HCT116 (cell line): ENCODE results near the gene CDHR4. TPM values are rescaled to one million over a fixed set of nuclear protein-coding genes. Genes with fewer than 3 reads are reported as not detected.

ENCODE experiments used
- ATAC-seq: fragments of 200-7000 bp; cut with Tn5 transposase; 2 replicates; pipeline ENCODE4 v1.9.1; 2020; ENCODE audit warnings: mild to moderate bottlenecking, moderate library complexity
- BruUV-seq: library from RNA; stranded (reverse); fragments of 400-500 nt; replicated peaks from 2 replicates; lab custom pipeline; 2021; lab: Mats Ljungman, UMichigan
- CTCF ChIA-PET: fragments of 300-600 bp; sonication (Branson Sonifier 250); formaldehyde crosslinking; loops from one replicate; lab custom pipeline; 2021; ENCODE audit warnings: antibody characterized with exemption; lab: Charles Lee
- POLR2A ChIA-PET: fragments of 300-600, 350-600 bp; sonication (Branson Sonifier 250); formaldehyde crosslinking; loops from one replicate; lab custom pipeline; 2021; ENCODE audit warnings: antibody characterized with exemption; lab: Charles Lee
- RAD21 ChIA-PET, 2 experiments: fragments of 300-600 bp; sonication (Branson Sonifier 250); formaldehyde crosslinking; loops; one replicate each; lab custom pipeline; 2023; ENCODE audit warnings: low total read pairs in 2 of 2; ENCODE audit not compliant: uncharacterized antibody in 2 of 2, unreplicated experiment in 2 of 2, low non-redundant PET in 1 of 2; lab: Charles Lee
- DNase-seq: peaks from one replicate; pipeline ENCODE4 v3.0.0-alpha.2; 2010; ENCODE audit warnings: low read depth, low spot score
- H2AFZ ChIP-seq: fragments of 200-600 bp; shearing (Covaris generic), sonication (generic); 2 replicates; pipeline ENCODE4 v1.6.1; 2017; ENCODE audit warnings: low read depth, mixed run types, mixed read lengths, antibody characterized with exemption, low read length; ENCODE audit not compliant: poor library complexity, severe bottlenecking
- H3K27ac ChIP-seq: 2 replicates; pipeline ENCODE4 v1.5.1; 2012; ENCODE audit warnings: low read depth, low read length
- H3K27me3 ChIP-seq: fragments of 200-600 bp; sonication (generic); 2 replicates; pipeline ENCODE4 v1.6.1; 2016; ENCODE audit warnings: mixed run types, low read length, mixed read lengths; ENCODE audit not compliant: insufficient read depth
- H3K36me3 ChIP-seq, 2 experiments: fragments of 200-500 bp in 1 of 2; fragments of 200-600 bp in 1 of 2; sonication (Bioruptor generic) in 1 of 2; sonication (generic) in 1 of 2; 2 replicates each; pipeline versions ENCODE4 v1.5.1 to v1.6.1; 2014 to 2016; ENCODE audit warnings: low read length in 2 of 2, inconsistent platforms in 1 of 2, mixed read lengths in 1 of 2, mixed run types in 1 of 2; ENCODE audit not compliant: insufficient read depth in 2 of 2, control insufficient read depth in 1 of 2
- H3K4me1 ChIP-seq, 2 experiments: fragments of 200-600 bp in 1 of 2; sonication (generic) in 1 of 2; 2 replicates each; pipeline versions ENCODE4 v1.5.1 to v1.6.1; 2012 to 2017; ENCODE audit warnings: low read length in 2 of 2, inconsistent platforms in 1 of 2, mild to moderate bottlenecking in 1 of 2, mixed read lengths in 1 of 2, mixed run types in 1 of 2, moderate library complexity in 1 of 2; ENCODE audit not compliant: insufficient read depth in 2 of 2, control insufficient read depth in 1 of 2
- H3K4me2 ChIP-seq: fragments of 200-600 bp; sonication (generic); 2 replicates; pipeline ENCODE4 v1.6.1; 2017; ENCODE audit warnings: mixed run types, low read length, mixed read lengths
- H3K4me3 ChIP-seq, 2 experiments: fragments of 200-600 bp in 1 of 2; sonication (generic) in 1 of 2; replicated peaks in 1 of 2; 2 replicates each; pipeline ENCODE4 v1.5.1; 2011 to 2016; ENCODE audit warnings: low read length in 2 of 2, control low read depth in 1 of 2, low read depth in 1 of 2, mild to moderate bottlenecking in 1 of 2, mixed read lengths in 1 of 2, mixed run types in 1 of 2
- H3K79me2 ChIP-seq: fragments of 200-600 bp; sonication (generic); 2 replicates; pipeline ENCODE4 v1.6.1; 2017; ENCODE audit warnings: mild to moderate bottlenecking, mixed run types, low read length, moderate library complexity, mixed read lengths; ENCODE audit not compliant: insufficient read depth
- H3K9ac ChIP-seq: fragments of 200-600 bp; sonication (generic); 2 replicates; pipeline ENCODE4 v1.6.1; 2016; ENCODE audit warnings: low read length, mixed read lengths
- H3K9me2 ChIP-seq: fragments of 200-600 bp; sonication (generic), shearing (Covaris generic); 2 replicates; pipeline ENCODE4 v1.6.1; 2017; ENCODE audit warnings: mixed run types, mild to moderate bottlenecking, moderate library complexity; ENCODE audit not compliant: insufficient read depth
- H3K9me3 ChIP-seq, 2 experiments: fragments of 200-500 bp in 1 of 2; fragments of 200-600 bp in 1 of 2; sonication (Bioruptor generic) in 1 of 2; sonication (generic) in 1 of 2; 2 replicates each; pipeline ENCODE4 v1.6.1; 2014 to 2017; ENCODE audit warnings: low read length in 2 of 2, mixed read lengths in 2 of 2, inconsistent platforms in 1 of 2, low read depth in 1 of 2, mild to moderate bottlenecking in 1 of 2, mixed run types in 1 of 2, moderate library complexity in 1 of 2; ENCODE audit not compliant: control insufficient read depth in 1 of 2, insufficient read depth in 1 of 2
- H4K20me1 ChIP-seq: fragments of 200-600 bp; sonication (generic), shearing (Covaris generic); 2 replicates; pipeline ENCODE4 v1.6.1; 2017; ENCODE audit warnings: mixed run types, mild to moderate bottlenecking, moderate library complexity; ENCODE audit not compliant: insufficient read depth
- CEBPB ChIP-seq: IDR thresholded peaks from 2 replicates; pipeline ENCODE4 v1.6.1; 2012; ENCODE audit warnings: low read depth
- CTCF ChIP-seq, 3 experiments: fragments of 200-600 bp in 1 of 3; sonication (generic) in 1 of 3; IDR thresholded peaks in 2 of 3; conservative IDR thresholded peaks in 1 of 3; 2 replicates each; pipeline ENCODE4 v1.5.1; 2012 to 2017; ENCODE audit warnings: low read depth in 2 of 3, low read length in 2 of 3, antibody characterized with exemption in 1 of 3, borderline replicate concordance in 1 of 3, control low read depth in 1 of 3, mild to moderate bottlenecking in 1 of 3, mixed read lengths in 1 of 3, mixed run types in 1 of 3, moderate library complexity in 1 of 3; ENCODE audit not compliant: insufficient read depth in 1 of 3
- EZH2 ChIP-seq: fragments of 200-600 bp; sonication (generic); IDR thresholded peaks from 2 replicates; pipeline ENCODE4 v1.6.1; 2017; ENCODE audit warnings: antibody characterized with exemption, mixed run types
- FOSL1 ChIP-seq: IDR thresholded peaks from 2 replicates; pipeline ENCODE4 v1.6.1; 2012; ENCODE audit warnings: low read depth
- MAX ChIP-seq: IDR thresholded peaks from 2 replicates; pipeline ENCODE4 v1.6.1; 2012
- POLR2AphosphoS5 ChIP-seq: IDR thresholded peaks from 2 replicates; pipeline ENCODE4 v1.6.1; 2011; ENCODE audit warnings: mild to moderate bottlenecking, low read depth, low read length, moderate library complexity
- RAD21 ChIP-seq: IDR thresholded peaks from 2 replicates; pipeline ENCODE4 v1.6.1; 2012; ENCODE audit warnings: low read depth, mild to moderate bottlenecking
- REST ChIP-seq: IDR thresholded peaks from 2 replicates; pipeline ENCODE4 v1.6.1; 2012; ENCODE audit warnings: low read depth
- SIN3A ChIP-seq: IDR thresholded peaks from 2 replicates; pipeline ENCODE4 v1.6.1; 2012; ENCODE audit warnings: low read depth
- SRF ChIP-seq: IDR thresholded peaks from 2 replicates; pipeline ENCODE4 v1.6.1; 2012; ENCODE audit warnings: low read depth
- TCF7L2 ChIP-seq: IDR thresholded peaks from 2 replicates; pipeline ENCODE4 v1.7.0; 2011; ENCODE audit warnings: borderline replicate concordance, inconsistent platforms; ENCODE audit not compliant: insufficient read depth, insufficient read length; ENCODE audit errors: extremely low read depth
- ZNF274 ChIP-seq: fragments of 200-500 bp; sonication (Bioruptor generic); IDR thresholded peaks from 2 replicates; pipeline ENCODE4 v1.6.1; 2014; ENCODE audit warnings: mild to moderate bottlenecking, low read depth, low read length, inconsistent platforms
- intact Hi-C: fragments of 100-400 bp; cut with micrococcal nuclease; formaldehyde crosslinking; loops from 2 replicates; pipeline ENCODE4 v1.10.0; 2022
- total RNA-seq: library from RNA; stranded (reverse); gene quantifications from one replicate; pipeline ENCODE4 v1.2.1, GENCODE V29; 2021; ENCODE audit not compliant: unreplicated experiment

The CDHR4 gene
- total RNA-seq, 1 experiment from 2014 or later, result not detected

GRCh38 chr3:49786357-49787181 lies 13.1 kb downstream of the CDHR4 start, which contains the start of gene IP6K1 (continued):
- no peak for TF ChIP-seq CTCF (IDR thresholded peaks at IDR 0.05 in 2 of 3, conservative IDR thresholded peaks at IDR 0.05 in 1 of 3; ENCODE audit: borderline replicate concordance in 1 of 3, insufficient read depth in 1 of 3, low read depth in 2 of 3, low read length in 2 of 3)
- no peak for TF ChIP-seq CEBPB
- TF ChIP-seq EZH2, result no peak
- no peak for TF ChIP-seq ZNF274

GRCh38 chr3:49785565-49786356 lies 13.9 kb downstream of the CDHR4 start:
- peak overlapping the region; percentile 89 for H3K9ac ChIP-seq
- no TSS peak for BruUV-seq
- ATAC-seq, result peak; percentile 46
- peak overlapping the region; percentile 73 for H3K27ac ChIP-seq
- no peaks in the 10 kb centered on the region for H3K9me3 ChIP-seq
- H3K4me2 ChIP-seq, result peak overlapping the region; percentile 97
- no peaks in the 10 kb centered on the region for H3K9me2 ChIP-seq
- RAD21 ChIA-PET, result no interaction called here
- DNase-seq, result no peak
- H3K4me1 ChIP-seq, result peaks cover 7 to 18% of the 10 kb centered on the region in 2 experiments; a peak in 3 of 4 replicates
- POLR2A ChIA-PET, result interaction anchor here (0.6 to 1.1 kb wide), 3 partner anchors 8 to 17 kb away, joined by 3 to 4 read pairs (median 4); no protein-coding TSS in a partner anchor
- H3K27me3 ChIP-seq, result no peaks in the 10 kb centered on the region
- H3K79me2 ChIP-seq, result peaks cover 53% of the 10 kb centered on the region
- no peaks in the 10 kb centered on the region for H4K20me1 ChIP-seq
- peaks cover 3 to 7% of the 10 kb centered on the region in 2 experiments; a peak in 3 of 4 replicates for H3K36me3 ChIP-seq
- H2AFZ ChIP-seq, result no peak overlapping the region
- CTCF ChIA-PET, result interaction anchor here (0.5 to 2.9 kb wide), 2 partner anchors 17 to 361 kb away, joined by 3 to 15 read pairs; partner anchors contain the start of gene INKA1
- H3K4me3 ChIP-seq, result peak overlapping the region; percentile 54 to 90
- intact Hi-C loops, result loop anchor here (1.0 kb wide), 1 partner anchor 32 kb away; no protein-coding TSS in a partner anchor
- TF ChIP-seq SRF (no peak), ZNF274 (no peak), CEBPB (no peak), CTCF (IDR thresholded peaks at IDR 0.05 in 2 of 3, conservative IDR thresholded peaks at IDR 0.05 in 1 of 3; ENCODE audit: borderline replicate concordance in 1 of 3, insufficient read depth in 1 of 3, low read depth in 2 of 3, low read length in 2 of 3) (no peak), RAD21 (no peak), REST (no peak), MAX (no peak), TCF7L2 (no peak), FOSL1 (no peak), POLR2AphosphoS5 (no peak), SIN3A (no peak)
